Erythroblast (primary cell): Measurements from ENCODE around the gene PCED1B.

Experiments used
- GATA1 ChIP-seq: IDR thresholded peaks from 2 replicates; pipeline ENCODE4 v1.6.1; 2011; ENCODE audit warnings: low read depth, mild to moderate bottlenecking, control low read depth, low read length, moderate library complexity
- POLR2A ChIP-seq: IDR thresholded peaks from 2 replicates; pipeline ENCODE4 v1.6.1; 2011; ENCODE audit warnings: mild to moderate bottlenecking, low read length

GRCh38 chr12:47082796-47083621 is 3.6 kb downstream of the PCED1B start:
- TF ChIP-seq POLR2A (no peak), GATA1 (no peak)
